ENCODE results near the gene TMEM131. TPM values are rescaled to one million over a fixed set of nuclear protein-coding genes. Genes with fewer than 3 reads are reported as not detected.
A peak's percentile ranks its signal among the peaks of the same experiment; 100 is the strongest.

TMEM131 gene
- total RNA-seq, 3 donors from 2014 or later: 58.3 to 110 (median 67.7) TPM

GRCh38 chr2:97781981-97782380 lies 213.8 kb downstream of the TMEM131 start:
- Histone ChIP-seq H3K4me3 (no peak overlapping the region), H3K4me1 (ENCODE audit: low read depth) (peaks cover 7% of the 10 kb centered on the region), H3K36me3 (ENCODE audit: low read depth) (no peaks in the 10 kb centered on the region), H3K9me3 (no peaks in the 10 kb centered on the region)
- no peak for TF ChIP-seq CTCF (IDR thresholded peaks at IDR 0.05)
- peak; percentile 73 to 79 (median 74) for DNase-seq
- intact Hi-C loops (cut with DNase I, micrococcal nuclease): no loop called here
- ATAC-seq: peak; percentile 100

GRCh38 chr2:97779141-97779540 lies 216.6 kb downstream of the TMEM131 start:
- TF ChIP-seq CTCF (IDR thresholded peaks at IDR 0.05): no peak
- ATAC-seq (no peak), DNase-seq (no peak)
- H3K36me3 ChIP-seq (ENCODE audit: low read depth): no peaks in the 10 kb centered on the region
- H3K4me3 ChIP-seq: no peak overlapping the region
- intact Hi-C loops (cut with DNase I, micrococcal nuclease): no loop called here
- H3K9me3 ChIP-seq: no peaks in the 10 kb centered on the region
- peaks cover 7% of the 10 kb centered on the region for H3K4me1 ChIP-seq (ENCODE audit: low read depth)

- ATAC-seq: no peak
- no peak for TF ChIP-seq CTCF (IDR thresholded peaks at IDR 0.05)
These were observed 220.7 kb downstream of the TMEM131 start for GRCh38 chr2:97775074-97775473.

GRCh38 chr2:97774425-97774824 lies 221.3 kb downstream of the TMEM131 start:
- Histone ChIP-seq H3K9me3 (no peaks in the 10 kb centered on the region), H3K4me1 (ENCODE audit: low read depth) (no peaks in the 10 kb centered on the region), H3K36me3 (ENCODE audit: low read depth) (no peaks in the 10 kb centered on the region), H3K4me3 (no peak overlapping the region)
- ATAC-seq: no peak
- TF ChIP-seq CTCF (IDR thresholded peaks at IDR 0.05): no peak
- no peak for DNase-seq
- intact Hi-C loops (cut with DNase I, micrococcal nuclease): no loop called here

More at GRCh38 chr2:97775074-97775473, 220.7 kb downstream of the TMEM131 start:
- intact Hi-C loops (cut with DNase I, micrococcal nuclease): no loop called here
- Histone ChIP-seq H3K4me1 (ENCODE audit: low read depth) (no peaks in the 10 kb centered on the region), H3K4me3 (no peak overlapping the region), H3K9me3 (no peaks in the 10 kb centered on the region), H3K36me3 (ENCODE audit: low read depth) (no peaks in the 10 kb centered on the region)
- DNase-seq: no peak

GRCh38 chr2:97770445-97770844 lies 225.3 kb downstream of the TMEM131 start:
- H3K36me3 ChIP-seq (ENCODE audit: low read depth): no peaks in the 10 kb centered on the region
- no peaks in the 10 kb centered on the region for H3K4me1 ChIP-seq (ENCODE audit: low read depth)
- DNase-seq (no peak), ATAC-seq (no peak)
- H3K4me3 ChIP-seq: no peak overlapping the region
- intact Hi-C loops (cut with DNase I, micrococcal nuclease): no loop called here
- H3K9me3 ChIP-seq: no peaks in the 10 kb centered on the region
- no peak for TF ChIP-seq CTCF (IDR thresholded peaks at IDR 0.05)

- H3K4me1 ChIP-seq (ENCODE audit: low read depth): no peaks in the 10 kb centered on the region
- H3K4me3 ChIP-seq: no peak overlapping the region
- intact Hi-C loops (cut with DNase I, micrococcal nuclease): no loop called here
- ATAC-seq (no peak), DNase-seq (no peak)
- no peak for TF ChIP-seq CTCF (IDR thresholded peaks at IDR 0.05)
- no peaks in the 10 kb centered on the region for H3K9me3 ChIP-seq
- H3K36me3 ChIP-seq (ENCODE audit: low read depth): no peaks in the 10 kb centered on the region
These were observed 226.0 kb downstream of the TMEM131 start for GRCh38 chr2:97769711-97770110.
